Psoas muscle (tissue), 8 donors: ENCODE results near the gene RPTOR. TPM values are rescaled to one million over a fixed set of nuclear protein-coding genes. Genes with fewer than 3 reads are reported as not detected.

Source experiments
- ATAC-seq, 4 donors: fragments of 200-7000 bp; cut with Tn5 transposase; one replicate each; pipeline ENCODE4 v1.9.1; 2020; ENCODE audit warnings: moderate library complexity in 3 of 4, mild to moderate bottlenecking in 2 of 4
- DNase-seq, 2 donors: peaks; one replicate each; pipeline ENCODE4 v3.0.0-alpha.2; 2020
- H3K27ac ChIP-seq: fragments of 200-600 bp; one replicate; pipeline ENCODE4 v1.8.0; 2022
- H3K27me3 ChIP-seq, 3 donors: fragments of 200-600 bp in 1 of 3; one replicate each; pipeline versions ENCODE4 v1.6.1 to v1.8.0; 2013 to 2022; ENCODE audit warnings: low read length in 2 of 3, mild to moderate bottlenecking in 2 of 3, moderate library complexity in 1 of 3; ENCODE audit not compliant: insufficient read depth in 3 of 3
- H3K36me3 ChIP-seq, 2 donors: fragments of 200-600 bp in 1 of 2; one replicate each; pipeline versions ENCODE4 v1.6.1 to v1.8.0; 2013 to 2022; ENCODE audit warnings: low read depth in 1 of 2, mild to moderate bottlenecking in 1 of 2, moderate library complexity in 1 of 2; ENCODE audit not compliant: insufficient read depth in 1 of 2
- H3K4me1 ChIP-seq: fragments of 200-600 bp; one replicate; pipeline ENCODE4 v1.8.0; 2022
- H3K4me3 ChIP-seq: fragments of 200-600 bp; one replicate; pipeline ENCODE4 v1.8.0; 2022; ENCODE audit warnings: mild to moderate bottlenecking
- H3K9me3 ChIP-seq: fragments of 200-600 bp; one replicate; pipeline ENCODE4 v1.8.0; 2022
- CTCF ChIP-seq: fragments of 200-600 bp; IDR thresholded peaks from one replicate; pipeline ENCODE4 v1.8.0; 2022; ENCODE audit warnings: antibody characterized with exemption
- WGBS, 3 donors: extraction: QIAGEN DNeasy Blood & Tissue Kit; methylation state at CpG; one replicate each; pipeline versions ENCODE4 v1.1.6 to v1.1.7; 2013; 5-methylcytosine and 5-hydroxymethylcytosine counted together
- intact Hi-C, 2 donors: fragments of 100-400 bp; cut with DNase I; formaldehyde crosslinking; loops; one replicate each; pipeline versions ENCODE4 v1.11.0 to v1.14.2; 2022
- polyA plus RNA-seq, 3 donors: library from polyadenylated mRNA; stranded (reverse); fragments of 200-250 nt; gene quantifications; one replicate each; pipeline ENCODE4 v1.2.3, GENCODE V29; 2013
- total RNA-seq, 4 donors: library from RNA; stranded (reverse); fragmentation: NEBNext Ultra II Directional in 2 of 4; extraction: Animal tissue kit (Norgen Biotek cat#: 25700) in 2 of 4; gene quantifications; one replicate each; pipeline versions ENCODE4 v1.2.1 to v1.2.4, GENCODE V29; 2021 to 2023
- donor health status: healthy with polysubstance abuse.
- donor health status: DM: no; HTN: no; CAD: no; lungs with moderate emphysema.
- donor health status: Bipolar disorder and iron deficiency.
- donor health status: healthy.
- donor health status: DM: yes; HTN: yes; CAD: no.
- donor health status: DM: no; HTN: no; CAD: no.
- donor health status: DM: no; HTN: no; CAD: no.
- donor health status: DM: yes; HTN: yes; CAD: no.

Gene RPTOR
- total and polyA plus RNA-seq, 7 donors, result 13.6 to 82.2 (median 32.5) TPM

DNA sequence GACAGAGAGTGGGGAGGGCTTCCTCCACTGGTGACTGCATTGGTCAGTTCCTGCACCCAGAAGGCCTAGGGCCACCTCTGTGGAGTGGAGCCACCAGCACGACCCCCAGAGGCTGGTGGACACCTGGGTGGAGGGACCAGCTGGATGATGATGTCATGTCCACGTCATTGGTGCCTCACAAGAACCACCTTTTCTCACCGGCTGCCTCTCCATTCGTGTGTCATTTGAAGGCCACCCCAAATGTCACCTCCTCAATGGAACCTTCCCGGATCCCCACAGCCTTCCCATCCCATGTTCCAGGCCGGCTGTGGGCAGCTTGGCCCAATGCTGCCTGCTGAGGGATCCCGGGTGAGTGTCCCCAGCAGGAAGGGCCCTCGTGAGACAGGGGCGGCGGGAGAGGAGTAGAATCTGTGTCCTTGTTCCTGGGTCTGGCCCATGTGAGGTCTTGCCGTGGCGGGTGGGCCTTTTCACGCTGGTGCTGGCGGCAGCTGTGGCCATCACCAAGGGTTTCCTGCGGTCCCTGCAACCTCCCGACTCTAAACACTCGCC lies 437.9 kb downstream of the RPTOR start:
- ATAC-seq (no peak), DNase-seq (peak in 1 of 2 donors; percentile 7)
- no peak overlapping the region for H3K27ac ChIP-seq
- H3K36me3 ChIP-seq, result no peaks in the 10 kb centered on the region
- peaks cover 4% of the 10 kb centered on the region for H3K4me1 ChIP-seq
- no peaks in the 10 kb centered on the region for H3K9me3 ChIP-seq
- no peak for TF ChIP-seq CTCF
- H3K4me3 ChIP-seq, result no peak overlapping the region
- intact Hi-C loops, result loop anchor here in 1 of 2 donors (5.0 kb wide), 1 partner anchor 115 kb away; no protein-coding TSS in a partner anchor
- peaks cover 0 to 7% (median 3%) of the 10 kb centered on the region in 3 donors for H3K27me3 ChIP-seq
- WGBS, 3 donors, result 83 to 89% (median 84%) methylated on average over 17 of the region's 17 CpGs

DNA sequence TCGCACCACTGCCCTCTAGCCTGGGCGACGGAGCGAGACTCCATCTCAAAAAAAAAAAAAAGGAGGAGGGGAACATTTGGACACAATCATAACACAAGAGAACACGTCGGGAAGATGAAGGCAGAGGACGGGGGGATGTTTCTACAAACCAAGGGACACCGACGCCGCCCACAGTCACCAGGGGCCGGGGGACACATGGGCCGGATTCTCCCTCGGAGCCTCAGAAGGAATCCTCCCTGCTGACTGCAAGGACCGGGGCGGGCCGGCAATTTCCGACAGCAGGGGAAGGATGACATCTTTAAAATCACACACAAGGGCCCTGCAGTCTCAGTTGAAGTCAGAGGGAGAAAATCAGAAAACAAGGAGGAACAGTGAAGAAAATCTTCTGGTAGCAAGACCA lies 438.9 kb downstream of the RPTOR start:
- TF ChIP-seq CTCF, result no peak
- H3K4me3 ChIP-seq, result no peak overlapping the region
- DNase-seq, result peak; percentile 6 to 46
- WGBS, 3 donors, result 81 to 88% (median 84%) methylated on average over 17 of the region's 17 CpGs
- ATAC-seq, result no peak
- no peaks in the 10 kb centered on the region for H3K36me3 ChIP-seq
- no peaks in the 10 kb centered on the region for H3K9me3 ChIP-seq
- H3K27ac ChIP-seq, result no peak overlapping the region
- H3K4me1 ChIP-seq, result peaks cover 4% of the 10 kb centered on the region
- intact Hi-C loops, result loop anchor here in 1 of 2 donors (5.0 kb wide), 1 partner anchor 116 kb away; no protein-coding TSS in a partner anchor
- H3K27me3 ChIP-seq, result peaks cover 0 to 7% (median 3%) of the 10 kb centered on the region in 3 donors

- ATAC-seq (peak; percentile 16 to 49 (median 38)), DNase-seq (peak; percentile 28 to 48)
- Histone ChIP-seq H3K9me3 (no peaks in the 10 kb centered on the region), H3K36me3 (no peaks in the 10 kb centered on the region), H3K27ac (no peak overlapping the region), H3K4me1 (peaks cover 8% of the 10 kb centered on the region), H3K27me3 (peaks cover 0 to 5% (median 3%) of the 10 kb centered on the region in 3 donors), H3K4me3 (no peak overlapping the region)
- intact Hi-C loops, result loop anchor here in 1 of 2 donors (5.0 kb wide), 1 partner anchor 117 kb away; no protein-coding TSS in a partner anchor
- WGBS, 3 donors, result 30 to 41% (median 37%) methylated on average over 7 of the region's 7 CpGs
- TF ChIP-seq CTCF, result no peak
These were observed 440.1 kb downstream of the RPTOR start for GRCh38 chr17:80984749-80985148.

DNA sequence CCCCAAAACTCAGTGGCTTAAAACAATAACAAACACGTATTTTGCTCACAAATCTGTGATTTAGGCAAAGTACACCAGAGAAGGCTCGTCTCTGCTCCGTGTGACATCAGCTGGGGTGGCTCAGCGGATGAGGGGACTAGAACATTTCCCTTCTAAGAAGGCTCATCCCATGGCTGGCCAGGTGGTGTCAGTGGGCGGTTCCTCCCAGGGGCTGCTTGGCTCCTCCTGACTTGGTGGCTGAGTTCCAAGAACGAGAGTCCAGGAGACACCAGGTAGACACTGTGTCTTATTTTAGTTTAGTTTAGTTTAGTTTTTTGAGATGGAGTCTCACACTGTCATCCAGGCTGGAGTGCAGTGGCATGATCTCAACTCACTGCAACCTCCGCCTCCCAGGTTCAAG lies 441.4 kb downstream of the RPTOR start:
- peaks cover 0 to 3% (median 0%) of the 10 kb centered on the region in 3 donors for H3K27me3 ChIP-seq
- peaks cover 8% of the 10 kb centered on the region for H3K4me1 ChIP-seq
- no peak overlapping the region for H3K4me3 ChIP-seq
- intact Hi-C loops, result no loop called here
- DNase-seq (no peak), ATAC-seq (no peak)
- no peak overlapping the region for H3K27ac ChIP-seq
- WGBS, 3 donors, result 87 to 92% (median 89%) methylated on average over 7 of the region's 7 CpGs
- H3K36me3 ChIP-seq, result no peaks in the 10 kb centered on the region
- no peak for TF ChIP-seq CTCF
- H3K9me3 ChIP-seq, result no peaks in the 10 kb centered on the region
